PC-9 (cell line): ENCODE measurements around the gene MAGEB1. TPM values are rescaled to one million over a fixed set of nuclear protein-coding genes. Genes with fewer than 3 reads are reported as not detected.

Experiments used
- BruUV-seq: library from RNA; stranded (reverse); fragments of 400-500 nt; replicated peaks from 2 replicates; lab custom pipeline; 2021; lab: Mats Ljungman, UMichigan
- CTCF ChIA-PET: fragments of 300-600 bp; sonication (Branson Sonifier 250); formaldehyde crosslinking; loops from one replicate; lab custom pipeline; 2022; ENCODE audit warnings: antibody characterized with exemption; lab: Charles Lee
- POLR2A ChIA-PET: fragments of 300-600 bp; sonication (Branson Sonifier 250); formaldehyde crosslinking; loops from one replicate; lab custom pipeline; 2022; ENCODE audit warnings: antibody characterized with exemption; ENCODE audit not compliant: unreplicated experiment; lab: Charles Lee
- DNase-seq, 2 experiments: peaks; one replicate each; pipeline versions ENCODE4 v3.0.0 to v3.0.0-alpha.2; 2015 to 2022; ENCODE audit warnings: mixed read lengths in 1 of 2
- H2AFZ ChIP-seq: fragments of 200-600 bp; sonication (generic); 2 replicates; pipeline ENCODE4 v1.8.1; 2017; ENCODE audit warnings: antibody characterized with exemption
- H3F3A ChIP-seq: fragments of 200-600 bp; sonication (generic); 2 replicates; pipeline ENCODE4 v1.8.1; 2017; ENCODE audit warnings: antibody characterized with exemption, mild to moderate bottlenecking, low read depth; ENCODE audit not compliant: insufficient read depth
- H3K27ac ChIP-seq: fragments of 200-600 bp; sonication (generic); 2 replicates; pipeline ENCODE4 v1.6.1; 2016; ENCODE audit warnings: mixed run types
- H3K27me3 ChIP-seq: fragments of 200-600 bp; sonication (generic); 2 replicates; pipeline ENCODE4 v1.6.1; 2016; ENCODE audit warnings: low read depth, mixed run types; ENCODE audit not compliant: insufficient read depth
- H3K36me3 ChIP-seq: fragments of 200-600 bp; sonication (generic); 2 replicates; pipeline ENCODE4 v1.6.1; 2016; ENCODE audit warnings: low read depth, mixed run types
- H3K4me1 ChIP-seq: fragments of 200-600 bp; sonication (generic); replicated peaks from 2 replicates; pipeline ENCODE4 v1.6.1; 2016; ENCODE audit warnings: mixed run types; ENCODE audit not compliant: insufficient read depth
- H3K4me2 ChIP-seq: fragments of 200-600 bp; sonication (generic); 2 replicates; pipeline ENCODE4 v1.6.1; 2017; ENCODE audit warnings: mixed run types
- H3K4me3 ChIP-seq: fragments of 200-600 bp; sonication (generic); 2 replicates; pipeline ENCODE4 v1.6.1; 2016; ENCODE audit warnings: mixed run types
- H3K79me2 ChIP-seq: fragments of 200-600 bp; sonication (generic); 2 replicates; pipeline ENCODE4 v1.6.1; 2017; ENCODE audit warnings: low read depth, mixed run types
- H3K9me2 ChIP-seq: fragments of 200-600 bp; sonication (generic); 2 replicates; pipeline ENCODE4 v1.8.1; 2017; ENCODE audit warnings: mild to moderate bottlenecking; ENCODE audit not compliant: insufficient read depth
- H3K9me3 ChIP-seq: fragments of 200-600 bp; sonication (generic); 2 replicates; pipeline ENCODE4 v1.8.1; 2016; ENCODE audit warnings: low read depth; ENCODE audit not compliant: insufficient read depth
- H4K20me1 ChIP-seq: fragments of 200-600 bp; sonication (generic); 2 replicates; pipeline ENCODE4 v1.8.1; 2017; ENCODE audit not compliant: insufficient read depth
- CTCF ChIP-seq: fragments of 200-600 bp; sonication (generic); conservative IDR thresholded peaks from 2 replicates; pipeline ENCODE4 v1.6.1; 2017; ENCODE audit warnings: mixed run types, antibody characterized with exemption, mild to moderate bottlenecking, moderate library complexity
- EZH2 ChIP-seq: fragments of 200-600 bp; sonication (generic); IDR thresholded peaks from 2 replicates; pipeline ENCODE4 v1.8.0; 2017; ENCODE audit warnings: antibody characterized with exemption, low read depth
- intact Hi-C: fragments of 100-400 bp; cut with micrococcal nuclease; formaldehyde crosslinking; loops from one replicate; pipeline ENCODE4 v1.10.0; 2022; ENCODE audit not compliant: unreplicated experiment
- total RNA-seq: library from RNA; stranded (reverse); gene quantifications from 2 replicates; pipeline ENCODE4 v1.2.3, GENCODE V29; 2021

Gene MAGEB1
- total RNA-seq, 1 experiment from 2014 or later = not detected

- Histone ChIP-seq H2AFZ (no peak within 1 kb of the TSS), H3K36me3 (no peaks in the 10 kb centered on the region), H3K79me2 (no peaks in the 10 kb centered on the region), H4K20me1 (no peaks in the 10 kb centered on the region), H3K4me1 (no peaks in the 10 kb centered on the region), H3K27me3 (no peaks in the 10 kb centered on the region), H3K27ac (no peak within 1 kb of the TSS), H3F3A (no peaks in the 10 kb centered on the region), H3K4me2 (no peak within 1 kb of the TSS), H3K9me3 (no peaks in the 10 kb centered on the region), H3K4me3 (no peak within 1 kb of the TSS), H3K9me2 (no peaks in the 10 kb centered on the region)
- TF ChIP-seq EZH2 (no peak), CTCF (no peak)
- ChIA-PET CTCF (no interaction called here), POLR2A (no interaction called here)
- intact Hi-C loops = no loop called here
- DNase-seq = no peak
- no TSS peak for BruUV-seq
Observed at GRCh38 chrX:30241724-30242415, 5.1 kb upstream of the MAGEB1 start, which contains the start of gene MAGEB4. MAGEB4 (plus strand) TSS chrX:30242000; CDS start chrX:30242136, 136 bp downstream.

- no TSS peak for BruUV-seq
- H2AFZ ChIP-seq = no peak overlapping the region
- H4K20me1 ChIP-seq = no peaks in the 10 kb centered on the region
- H3K9me3 ChIP-seq = no peaks in the 10 kb centered on the region
- TF ChIP-seq EZH2 (no peak), CTCF (no peak)
- intact Hi-C loops = no loop called here
- no peak for DNase-seq
- H3K36me3 ChIP-seq = no peaks in the 10 kb centered on the region
- POLR2A ChIA-PET = no interaction called here
- H3K27me3 ChIP-seq = no peaks in the 10 kb centered on the region
- H3K4me1 ChIP-seq = no peaks in the 10 kb centered on the region
- no peaks in the 10 kb centered on the region for H3F3A ChIP-seq
- no peak overlapping the region for H3K4me3 ChIP-seq
- no peak overlapping the region for H3K27ac ChIP-seq
- CTCF ChIA-PET = no interaction called here
- no peaks in the 10 kb centered on the region for H3K9me2 ChIP-seq
- no peaks in the 10 kb centered on the region for H3K79me2 ChIP-seq
- no peak overlapping the region for H3K4me2 ChIP-seq
Observed at GRCh38 chrX:30248854-30249253, 1.9 kb downstream of the MAGEB1 start.

GRCh38 chrX:30253257-30253656 lies 6.3 kb downstream of the MAGEB1 start:
- H3K27me3 ChIP-seq = no peaks in the 10 kb centered on the region
- no peak overlapping the region for H3K27ac ChIP-seq
- no peak for TF ChIP-seq EZH2
- TF ChIP-seq CTCF = no peak
- no peaks in the 10 kb centered on the region for H3K36me3 ChIP-seq
- H3K4me1 ChIP-seq = no peaks in the 10 kb centered on the region
- CTCF ChIA-PET = no interaction called here
- H3K9me3 ChIP-seq = no peaks in the 10 kb centered on the region
- no TSS peak for BruUV-seq
- POLR2A ChIA-PET = no interaction called here
- H3K79me2 ChIP-seq = no peaks in the 10 kb centered on the region
- no peak overlapping the region for H3K4me2 ChIP-seq
- no peak for DNase-seq
- no peak overlapping the region for H2AFZ ChIP-seq
- no peaks in the 10 kb centered on the region for H3K9me2 ChIP-seq
- H3K4me3 ChIP-seq = no peak overlapping the region
- H3F3A ChIP-seq = no peaks in the 10 kb centered on the region
- intact Hi-C loops = no loop called here
- H4K20me1 ChIP-seq = no peaks in the 10 kb centered on the region
